HepG2 (cell line): ENCODE measurements around the gene SYNPO.

Experiments
- ATRX ChIP-seq: sonication (generic); formaldehyde crosslinking; IDR thresholded peaks from 2 replicates; pipeline ENCODE4 v1.4.0; 2020; ENCODE audit warnings: missing genetic modification reagents, borderline replicate concordance
- CEBPB ChIP-seq: IDR thresholded peaks from 2 replicates; pipeline ENCODE4 v1.6.1; 2011; ENCODE audit warnings: low read depth, low read length, improper control_type of control experiment, borderline replicate concordance
- MTF1 ChIP-seq: sonication (generic); formaldehyde crosslinking; IDR thresholded peaks from 2 replicates; pipeline ENCODE4 v1.5.0; 2020; ENCODE audit warnings: missing genetic modification reagents
- POLR2AphosphoS5 ChIP-seq: IDR thresholded peaks from 2 replicates; pipeline ENCODE4 v1.6.1; 2012; ENCODE audit warnings: low read depth, low read length
- RFX5 ChIP-seq: IDR thresholded peaks from 2 replicates; pipeline ENCODE4 v1.6.1; 2011; ENCODE audit warnings: low read depth, low read length, improper control_type of control experiment
- SOX5 ChIP-seq: IDR thresholded peaks from 2 replicates; pipeline ENCODE4 v1.6.1; 2016; ENCODE audit warnings: borderline replicate concordance
- ZNF615 ChIP-seq: sonication (generic); formaldehyde crosslinking; IDR thresholded peaks from 2 replicates; pipeline ENCODE4 v1.5.0; 2020; ENCODE audit warnings: mild to moderate bottlenecking, missing genetic modification reagents, borderline replicate concordance
- TF ChIP-seq, protein P1 (sequence below): sonication (generic); formaldehyde crosslinking; IDR thresholded peaks from 2 replicates; pipeline ENCODE4 v1.8.0; 2023; ENCODE audit warnings: mild to moderate bottlenecking, missing genetic modification reagents
- TF ChIP-seq, protein P2 (sequence below): sonication (generic); formaldehyde crosslinking; IDR thresholded peaks from 2 replicates; pipeline ENCODE4 v1.4.0; 2020; ENCODE audit warnings: missing genetic modification reagents, mild to moderate bottlenecking, borderline replicate concordance
- TF ChIP-seq, protein P3 (sequence below): IDR thresholded peaks from 2 replicates; pipeline ENCODE4 v1.6.1; 2016; ENCODE audit warnings: low read depth, control low read depth
- TF ChIP-seq, protein P4 (sequence below): IDR thresholded peaks from 2 replicates; pipeline ENCODE4 v1.6.1; 2012; ENCODE audit warnings: inconsistent platforms

DNA sequence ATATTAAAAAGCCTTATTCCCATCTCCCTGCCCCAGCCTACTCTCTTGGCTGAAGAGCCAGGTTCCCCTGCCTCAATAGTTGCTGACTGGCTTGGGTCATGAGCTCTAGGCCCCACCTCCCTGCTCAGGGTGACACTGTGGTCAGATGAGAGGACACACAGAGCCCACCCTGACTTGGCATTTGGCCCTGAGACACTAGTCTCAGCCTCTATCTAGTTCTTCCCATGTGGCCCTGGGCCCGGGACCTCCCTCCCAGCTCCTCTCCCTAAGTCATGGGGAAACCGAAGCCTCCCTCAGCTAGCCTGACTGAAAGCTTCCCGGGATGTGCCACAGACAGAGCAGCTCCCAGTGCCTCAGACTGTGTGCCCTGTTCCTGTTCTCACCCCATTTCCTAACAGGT lies 14.8 kb downstream of the SYNPO start:
- TF ChIP-seq ZNF615 (CRISPR knock-in tag) = no peak
- TF ChIP-seq, protein P1, sequence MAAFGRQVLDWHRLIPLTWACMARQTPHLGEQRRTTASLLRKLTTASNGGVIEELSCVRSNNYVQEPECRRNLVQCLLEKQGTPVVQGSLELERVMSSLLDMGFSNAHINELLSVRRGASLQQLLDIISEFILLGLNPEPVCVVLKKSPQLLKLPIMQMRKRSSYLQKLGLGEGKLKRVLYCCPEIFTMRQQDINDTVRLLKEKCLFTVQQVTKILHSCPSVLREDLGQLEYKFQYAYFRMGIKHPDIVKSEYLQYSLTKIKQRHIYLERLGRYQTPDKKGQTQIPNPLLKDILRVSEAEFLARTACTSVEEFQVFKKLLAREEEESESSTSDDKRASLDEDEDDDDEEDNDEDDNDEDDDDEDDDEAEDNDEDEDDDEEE = no peak
- TF ChIP-seq SOX5 (CRISPR knock-in tag) = no peak
- TF ChIP-seq ATRX (CRISPR knock-in tag) = no peak
- TF ChIP-seq, protein P2, sequence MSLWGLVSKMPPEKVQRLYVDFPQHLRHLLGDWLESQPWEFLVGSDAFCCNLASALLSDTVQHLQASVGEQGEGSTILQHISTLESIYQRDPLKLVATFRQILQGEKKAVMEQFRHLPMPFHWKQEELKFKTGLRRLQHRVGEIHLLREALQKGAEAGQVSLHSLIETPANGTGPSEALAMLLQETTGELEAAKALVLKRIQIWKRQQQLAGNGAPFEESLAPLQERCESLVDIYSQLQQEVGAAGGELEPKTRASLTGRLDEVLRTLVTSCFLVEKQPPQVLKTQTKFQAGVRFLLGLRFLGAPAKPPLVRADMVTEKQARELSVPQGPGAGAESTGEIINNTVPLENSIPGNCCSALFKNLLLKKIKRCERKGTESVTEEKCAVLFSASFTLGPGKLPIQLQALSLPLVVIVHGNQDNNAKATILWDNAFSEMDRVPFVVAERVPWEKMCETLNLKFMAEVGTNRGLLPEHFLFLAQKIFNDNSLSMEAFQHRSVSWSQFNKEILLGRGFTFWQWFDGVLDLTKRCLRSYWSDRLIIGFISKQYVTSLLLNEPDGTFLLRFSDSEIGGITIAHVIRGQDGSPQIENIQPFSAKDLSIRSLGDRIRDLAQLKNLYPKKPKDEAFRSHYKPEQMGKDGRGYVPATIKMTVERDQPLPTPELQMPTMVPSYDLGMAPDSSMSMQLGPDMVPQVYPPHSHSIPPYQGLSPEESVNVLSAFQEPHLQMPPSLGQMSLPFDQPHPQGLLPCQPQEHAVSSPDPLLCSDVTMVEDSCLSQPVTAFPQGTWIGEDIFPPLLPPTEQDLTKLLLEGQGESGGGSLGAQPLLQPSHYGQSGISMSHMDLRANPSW (CRISPR knock-in tag) = no peak
- TF ChIP-seq MTF1 = no peak
- TF ChIP-seq, protein P3, sequence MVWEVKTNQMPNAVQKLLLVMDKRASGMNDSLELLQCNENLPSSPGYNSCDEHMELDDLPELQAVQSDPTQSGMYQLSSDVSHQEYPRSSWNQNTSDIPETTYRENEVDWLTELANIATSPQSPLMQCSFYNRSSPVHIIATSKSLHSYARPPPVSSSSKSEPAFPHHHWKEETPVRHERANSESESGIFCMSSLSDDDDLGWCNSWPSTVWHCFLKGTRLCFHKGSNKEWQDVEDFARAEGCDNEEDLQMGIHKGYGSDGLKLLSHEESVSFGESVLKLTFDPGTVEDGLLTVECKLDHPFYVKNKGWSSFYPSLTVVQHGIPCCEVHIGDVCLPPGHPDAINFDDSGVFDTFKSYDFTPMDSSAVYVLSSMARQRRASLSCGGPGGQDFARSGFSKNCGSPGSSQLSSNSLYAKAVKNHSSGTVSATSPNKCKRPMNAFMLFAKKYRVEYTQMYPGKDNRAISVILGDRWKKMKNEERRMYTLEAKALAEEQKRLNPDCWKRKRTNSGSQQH (CRISPR knock-in tag) = no peak
- TF ChIP-seq RFX5 = no peak
- TF ChIP-seq, protein P4, sequence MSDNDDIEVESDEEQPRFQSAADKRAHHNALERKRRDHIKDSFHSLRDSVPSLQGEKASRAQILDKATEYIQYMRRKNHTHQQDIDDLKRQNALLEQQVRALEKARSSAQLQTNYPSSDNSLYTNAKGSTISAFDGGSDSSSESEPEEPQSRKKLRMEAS = no peak
- no peak for TF ChIP-seq POLR2AphosphoS5
- TF ChIP-seq CEBPB = no peak
